ENCODE measurements around the gene DNAI1.

The DNAI1 gene

GRCh38 chr9:34520505-34521385 lies 62.1 kb downstream of the DNAI1 start:
- ATAC-seq = no peak

DNA sequence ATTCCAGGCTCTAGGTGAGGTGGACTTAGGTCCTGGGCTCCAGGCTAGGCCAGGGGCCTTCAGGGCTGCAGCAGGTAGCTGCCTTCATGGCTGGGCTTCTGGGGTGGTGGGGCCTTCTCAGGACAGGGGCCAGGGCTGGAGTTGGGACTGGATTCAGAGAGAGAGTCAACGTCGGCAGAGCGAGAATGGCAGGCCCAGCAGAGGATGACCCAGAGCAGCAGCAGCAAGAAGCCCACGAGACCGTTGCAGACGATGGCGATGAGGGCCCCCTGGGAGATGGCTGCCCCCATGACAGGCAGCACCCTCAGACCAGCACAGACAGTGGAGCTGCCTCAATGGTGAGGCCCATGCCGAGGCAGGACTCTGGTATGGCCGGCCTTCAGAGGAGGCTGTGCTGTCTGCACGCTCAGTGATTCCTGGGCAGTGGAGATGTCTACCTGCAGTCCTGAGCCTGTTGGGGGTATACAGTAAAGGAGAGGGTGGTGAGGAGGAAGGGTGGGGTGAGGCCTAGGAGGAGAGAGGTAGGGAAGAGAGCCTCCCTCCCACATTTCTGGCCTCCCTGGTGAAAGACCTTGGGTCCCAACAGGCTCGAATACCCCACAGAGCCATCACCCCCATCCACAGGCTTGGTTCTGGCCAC lies 62.9 kb downstream of the DNAI1 start:
- TF ChIP-seq ZNF70 (CRISPR knock-in tag; IDR thresholded peaks at IDR 0.05) (no peak), OSR1 (CRISPR knock-in tag; IDR thresholded peaks at IDR 0.05) (no peak), BACH2 (CRISPR knock-in tag; IDR thresholded peaks at IDR 0.05; ENCODE audit: borderline replicate concordance) (no peak), ZFP3 (CRISPR knock-in tag; IDR thresholded peaks at IDR 0.05) (no peak), TCF4 (CRISPR knock-in tag; IDR thresholded peaks at IDR 0.05; ENCODE audit: borderline replicate concordance) (no peak), PATZ1 (CRISPR knock-in tag; IDR thresholded peaks at IDR 0.05; ENCODE audit: borderline replicate concordance) (no peak), CSDC2 (CRISPR knock-in tag; IDR thresholded peaks at IDR 0.05) (no peak), TOX (CRISPR knock-in tag; IDR thresholded peaks at IDR 0.05; ENCODE audit: borderline replicate concordance) (no peak), PPARA (CRISPR knock-in tag; IDR thresholded peaks at IDR 0.05; ENCODE audit: borderline replicate concordance) (no peak), ZC3H10 (CRISPR knock-in tag; IDR thresholded peaks at IDR 0.05) (no peak), SNAI2 (CRISPR knock-in tag; IDR thresholded peaks at IDR 0.05) (no peak), ESRRG (CRISPR knock-in tag; IDR thresholded peaks at IDR 0.05) (no peak), ZNF565 (CRISPR knock-in tag; conservative IDR thresholded peaks at IDR 0.05; ENCODE audit: low read depth) (no peak), CREB5 (CRISPR knock-in tag; IDR thresholded peaks at IDR 0.05; ENCODE audit: low read depth) (no peak), GLIS3 (CRISPR knock-in tag; IDR thresholded peaks at IDR 0.05) (no peak)
- no peak for ATAC-seq

More at GRCh38 chr9:34520505-34521385, 62.1 kb downstream of the DNAI1 start:
- TF ChIP-seq ESRRG (CRISPR knock-in tag; IDR thresholded peaks at IDR 0.05) = no peak
- no peak for TF ChIP-seq PPARA (CRISPR knock-in tag; IDR thresholded peaks at IDR 0.05; ENCODE audit: borderline replicate concordance)
- TF ChIP-seq ZC3H10 (CRISPR knock-in tag; IDR thresholded peaks at IDR 0.05) = no peak
- no peak for TF ChIP-seq ZNF8 (CRISPR knock-in tag; IDR thresholded peaks at IDR 0.05)
- TF ChIP-seq ZFP3 (CRISPR knock-in tag; IDR thresholded peaks at IDR 0.05) = no peak
- no peak for TF ChIP-seq ZNF565 (CRISPR knock-in tag; conservative IDR thresholded peaks at IDR 0.05; ENCODE audit: low read depth)

DNA sequence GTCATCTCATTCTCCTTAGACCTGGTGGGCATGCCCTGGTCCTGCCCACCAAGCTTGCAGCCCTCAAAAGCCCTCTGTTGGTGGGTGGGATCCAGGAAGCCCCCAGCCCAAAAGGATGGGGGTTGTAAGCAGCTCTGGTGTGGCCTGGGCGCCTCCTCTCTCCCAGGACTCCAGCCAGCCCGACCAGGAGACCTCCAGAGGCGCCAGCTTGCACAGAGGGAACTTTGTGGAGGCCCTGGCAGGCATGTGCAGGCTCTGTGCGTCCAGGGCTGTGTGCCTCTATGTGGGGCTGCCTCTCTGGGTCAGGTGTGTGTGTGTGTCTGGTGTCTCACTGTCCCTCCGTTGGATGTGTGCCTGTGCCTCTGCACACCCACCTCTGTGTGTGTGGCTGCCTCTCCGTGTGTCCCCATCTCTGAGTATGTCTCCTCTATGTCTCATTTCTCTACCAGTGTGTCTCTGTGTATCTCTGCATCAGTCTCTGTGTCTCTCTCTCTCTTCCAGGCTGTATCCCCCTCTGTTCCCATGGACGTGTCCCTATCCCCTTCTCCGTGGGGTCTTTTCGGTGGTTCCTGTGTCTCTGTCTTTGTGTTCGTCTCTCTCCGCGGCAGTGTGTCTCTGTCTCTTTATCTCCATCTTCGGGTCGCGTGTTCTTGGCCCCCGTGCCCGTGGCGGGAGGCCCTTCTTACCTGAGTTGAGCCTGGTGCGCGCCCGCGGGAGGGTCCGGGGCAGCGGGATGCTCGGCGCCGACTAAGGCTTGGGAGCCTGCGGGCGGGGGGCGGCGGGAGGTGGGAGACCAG lies 63.7 kb downstream of the DNAI1 start:
- TF ChIP-seq ZFP30 (CRISPR knock-in tag; IDR thresholded peaks at IDR 0.05) = no peak
- no peak for TF ChIP-seq RARB (CRISPR knock-in tag; IDR thresholded peaks at IDR 0.05)
- no peak for TF ChIP-seq SNAI2 (CRISPR knock-in tag; IDR thresholded peaks at IDR 0.05)
- TF ChIP-seq CSDC2 (CRISPR knock-in tag; IDR thresholded peaks at IDR 0.05) = no peak
- TF ChIP-seq GLIS3 (CRISPR knock-in tag; IDR thresholded peaks at IDR 0.05) = no peak
- TF ChIP-seq BACH2 (CRISPR knock-in tag; IDR thresholded peaks at IDR 0.05; ENCODE audit: borderline replicate concordance) = no peak
- TF ChIP-seq ISL1 (CRISPR knock-in tag; IDR thresholded peaks at IDR 0.05) = no peak
- TF ChIP-seq CSRNP3 (CRISPR knock-in tag; IDR thresholded peaks at IDR 0.05) = no peak
- no peak for TF ChIP-seq ESRRG (CRISPR knock-in tag; IDR thresholded peaks at IDR 0.05)
- TF ChIP-seq PATZ1 (CRISPR knock-in tag; IDR thresholded peaks at IDR 0.05; ENCODE audit: borderline replicate concordance) = no peak
- TF ChIP-seq, protein P1, sequence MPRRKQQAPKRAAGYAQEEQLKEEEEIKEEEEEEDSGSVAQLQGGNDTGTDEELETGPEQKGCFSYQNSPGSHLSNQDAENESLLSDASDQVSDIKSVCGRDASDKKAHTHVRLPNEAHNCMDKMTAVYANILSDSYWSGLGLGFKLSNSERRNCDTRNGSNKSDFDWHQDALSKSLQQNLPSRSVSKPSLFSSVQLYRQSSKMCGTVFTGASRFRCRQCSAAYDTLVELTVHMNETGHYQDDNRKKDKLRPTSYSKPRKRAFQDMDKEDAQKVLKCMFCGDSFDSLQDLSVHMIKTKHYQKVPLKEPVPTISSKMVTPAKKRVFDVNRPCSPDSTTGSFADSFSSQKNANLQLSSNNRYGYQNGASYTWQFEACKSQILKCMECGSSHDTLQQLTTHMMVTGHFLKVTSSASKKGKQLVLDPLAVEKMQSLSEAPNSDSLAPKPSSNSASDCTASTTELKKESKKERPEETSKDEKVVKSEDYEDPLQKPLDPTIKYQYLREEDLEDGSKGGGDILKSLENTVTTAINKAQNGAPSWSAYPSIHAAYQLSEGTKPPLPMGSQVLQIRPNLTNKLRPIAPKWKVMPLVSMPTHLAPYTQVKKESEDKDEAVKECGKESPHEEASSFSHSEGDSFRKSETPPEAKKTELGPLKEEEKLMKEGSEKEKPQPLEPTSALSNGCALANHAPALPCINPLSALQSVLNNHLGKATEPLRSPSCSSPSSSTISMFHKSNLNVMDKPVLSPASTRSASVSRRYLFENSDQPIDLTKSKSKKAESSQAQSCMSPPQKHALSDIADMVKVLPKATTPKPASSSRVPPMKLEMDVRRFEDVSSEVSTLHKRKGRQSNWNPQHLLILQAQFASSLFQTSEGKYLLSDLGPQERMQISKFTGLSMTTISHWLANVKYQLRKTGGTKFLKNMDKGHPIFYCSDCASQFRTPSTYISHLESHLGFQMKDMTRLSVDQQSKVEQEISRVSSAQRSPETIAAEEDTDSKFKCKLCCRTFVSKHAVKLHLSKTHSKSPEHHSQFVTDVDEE (CRISPR knock-in tag; IDR thresholded peaks at IDR 0.05) = no peak
- TF ChIP-seq ZC3H10 (CRISPR knock-in tag; IDR thresholded peaks at IDR 0.05) = no peak
- no peak for TF ChIP-seq ARNTL (CRISPR knock-in tag; IDR thresholded peaks at IDR 0.05; ENCODE audit: borderline replicate concordance, low read depth)
- TF ChIP-seq TOX (CRISPR knock-in tag; IDR thresholded peaks at IDR 0.05; ENCODE audit: borderline replicate concordance) = no peak
- no peak for TF ChIP-seq TCF4 (CRISPR knock-in tag; IDR thresholded peaks at IDR 0.05; ENCODE audit: borderline replicate concordance)
- TF ChIP-seq ZNF70 (CRISPR knock-in tag; IDR thresholded peaks at IDR 0.05) = no peak
- TF ChIP-seq ZFP3 (CRISPR knock-in tag; IDR thresholded peaks at IDR 0.05) = no peak
- TF ChIP-seq POU6F1 (CRISPR knock-in tag; IDR thresholded peaks at IDR 0.05; ENCODE audit: borderline replicate concordance, low read depth) = no peak
- ATAC-seq = no peak

All from SK-N-SH treated with all-trans-retinoic acid at 6 μM for 48 hours (cell line).